SJSA1 (cell line): ENCODE measurements around the gene PTPRG. TPM values are rescaled to one million over a fixed set of nuclear protein-coding genes. Genes with fewer than 3 reads are reported as not detected.

ENCODE experiments used
- DNase-seq, 2 experiments: peaks; one replicate each; pipeline ENCODE4 v3.0.0-alpha.2; 2015 to 2020; ENCODE audit warnings: low spot score in 2 of 2, low read depth in 1 of 2
- H3K27ac ChIP-seq: fragments of 250-450 bp; sonication (Bioruptor Pico); 2 replicates; pipeline ENCODE4 v1.5.1; 2020; ENCODE audit warnings: mild to moderate bottlenecking, moderate library complexity
- H3K27me3 ChIP-seq: fragments of 250-450 bp; sonication (Bioruptor Pico); replicated peaks from 2 replicates; pipeline ENCODE4 v1.5.1; 2020; ENCODE audit warnings: mild to moderate bottlenecking, moderate library complexity
- H3K36me3 ChIP-seq: fragments of 250-450 bp; sonication (Bioruptor Pico); 2 replicates; pipeline ENCODE4 v1.5.1; 2020; ENCODE audit warnings: mild to moderate bottlenecking
- H3K4me1 ChIP-seq: fragments of 250-450 bp; sonication (Bioruptor Pico); replicated peaks from 2 replicates; pipeline ENCODE4 v1.6.1; 2021; ENCODE audit warnings: mild to moderate bottlenecking
- H3K4me3 ChIP-seq: fragments of 250-450 bp; sonication (Bioruptor Pico); 2 replicates; pipeline ENCODE4 v1.5.1; 2020; ENCODE audit warnings: mild to moderate bottlenecking
- H3K9me3 ChIP-seq: fragments of 250-450 bp; sonication (Bioruptor Pico); replicated peaks from 2 replicates; pipeline ENCODE4 v1.5.1; 2020; ENCODE audit warnings: mild to moderate bottlenecking
- total RNA-seq: library from RNA; depleted of rRNA; stranded (reverse); fragments of >200 nt; shearing (Covaris generic); gene quantifications from 2 replicates; pipeline ENCODE4 v1.2.3, GENCODE V29; 2014

Gene PTPRG
- total RNA-seq, 1 experiment from 2014 or later: 18.5 TPM

GRCh38 chr3:61583890-61584875, 22.8 kb downstream of the PTPRG start:
- H3K4me3 ChIP-seq: no peak overlapping the region
- H3K36me3 ChIP-seq: no peaks in the 10 kb centered on the region; the same call in 1 of the 2 replicates
- H3K9me3 ChIP-seq: no peaks in the 10 kb centered on the region
- no peak for DNase-seq
- no peak overlapping the region for H3K27ac ChIP-seq
- no peaks in the 10 kb centered on the region for H3K4me1 ChIP-seq
- H3K27me3 ChIP-seq: no peaks in the 10 kb centered on the region

GRCh38 chr3:61589856-61590255, 28.5 kb downstream of the PTPRG start:
- peak in 1 of 2 experiments; percentile 40 for DNase-seq

DNA sequence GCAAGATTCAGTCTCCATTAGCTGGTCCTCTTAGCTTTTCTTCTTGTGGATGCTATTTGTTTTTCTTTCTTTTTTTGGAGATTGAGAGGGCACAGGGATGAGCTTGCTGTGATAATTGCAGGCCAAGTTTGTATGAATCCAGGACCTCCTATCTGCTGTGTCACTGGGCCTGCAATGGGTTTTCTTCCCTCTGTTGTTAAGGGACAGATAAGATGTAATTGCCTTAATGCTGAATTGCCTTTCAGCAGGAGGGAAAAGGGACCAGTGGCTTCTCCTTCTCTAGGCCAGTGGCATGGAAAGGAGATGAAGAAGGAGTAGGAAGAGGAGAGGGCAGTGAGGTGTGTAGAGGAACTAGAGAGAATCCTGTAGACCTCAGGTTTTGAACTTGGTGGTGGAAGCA, 29.9 kb downstream of the PTPRG start:
- Histone ChIP-seq H3K27ac (no peak overlapping the region), H3K27me3 (no peaks in the 10 kb centered on the region), H3K36me3 (no peaks in the 10 kb centered on the region; the same call in 1 of the 2 replicates), H3K4me3 (no peak overlapping the region), H3K9me3 (no peaks in the 10 kb centered on the region; the same call in 1 of the 2 replicates), H3K4me1 (peaks cover 4% of the 10 kb centered on the region; the same call in 1 of the 2 replicates)
- no peak for DNase-seq

More at GRCh38 chr3:61589856-61590255, 28.5 kb downstream of the PTPRG start:
- H3K27ac ChIP-seq: no peak overlapping the region
- H3K4me1 ChIP-seq: peaks cover 4% of the 10 kb centered on the region; the same call in 1 of the 2 replicates
- no peaks in the 10 kb centered on the region; the same call in 1 of the 2 replicates for H3K36me3 ChIP-seq
- H3K27me3 ChIP-seq: no peaks in the 10 kb centered on the region
- no peaks in the 10 kb centered on the region; the same call in 1 of the 2 replicates for H3K9me3 ChIP-seq
- H3K4me3 ChIP-seq: no peak overlapping the region

- Histone ChIP-seq H3K4me1 (peaks cover 4% of the 10 kb centered on the region; the same call in 1 of the 2 replicates), H3K36me3 (no peaks in the 10 kb centered on the region; the same call in 1 of the 2 replicates), H3K27ac (no peak overlapping the region), H3K9me3 (no peaks in the 10 kb centered on the region; the same call in 1 of the 2 replicates), H3K27me3 (no peaks in the 10 kb centered on the region), H3K4me3 (no peak overlapping the region)
- no peak for DNase-seq
Measured at GRCh38 chr3:61593446-61594029, 32.2 kb downstream of the PTPRG start.

DNA sequence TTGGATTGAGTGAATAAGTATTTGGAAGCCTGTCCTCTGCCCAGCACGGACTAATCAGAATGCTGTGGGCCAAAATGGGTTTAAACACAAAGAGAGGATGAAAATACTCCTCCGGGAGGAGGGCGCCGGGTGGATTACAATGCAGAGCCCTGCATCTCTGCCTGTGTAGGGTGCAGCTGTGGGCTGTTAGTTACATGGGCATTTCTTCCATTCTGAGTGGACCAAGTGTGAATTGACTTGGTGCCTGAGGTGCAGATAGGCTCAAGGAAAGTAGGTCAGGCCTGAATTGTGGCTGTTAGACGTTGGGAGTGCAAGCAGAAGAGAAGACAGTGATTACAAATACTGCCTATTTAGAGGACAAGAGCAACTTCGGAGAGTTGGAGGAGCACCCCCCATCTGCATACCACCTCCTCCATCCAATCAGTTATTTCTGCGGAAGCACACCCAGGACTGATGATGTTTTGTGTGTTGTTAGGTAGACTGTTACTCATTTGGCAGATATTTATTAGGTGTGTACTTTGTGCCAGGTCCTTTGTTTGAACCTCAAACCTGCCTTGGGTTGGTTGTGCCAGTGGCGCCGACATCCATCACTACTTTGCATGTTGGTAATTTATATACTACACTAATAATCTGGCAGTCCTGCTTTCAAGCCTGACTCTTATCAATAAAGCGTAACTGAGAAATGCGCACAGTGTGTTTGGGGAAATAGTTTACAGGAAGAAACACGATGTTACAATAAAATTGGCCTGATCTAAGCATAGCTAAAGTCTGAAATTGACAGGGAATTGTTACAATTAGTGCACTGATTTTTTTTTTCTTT, 33.0 kb downstream of the PTPRG start:
- Histone ChIP-seq H3K4me1 (peaks cover 4% of the 10 kb centered on the region; the same call in 1 of the 2 replicates), H3K27ac (no peak overlapping the region), H3K27me3 (no peaks in the 10 kb centered on the region), H3K36me3 (no peaks in the 10 kb centered on the region), H3K4me3 (no peak overlapping the region), H3K9me3 (no peaks in the 10 kb centered on the region; the same call in 1 of the 2 replicates)
- no peak for DNase-seq

- no peaks in the 10 kb centered on the region for H3K9me3 ChIP-seq
- peak in 1 of 2 experiments; percentile 3 for DNase-seq
- no peaks in the 10 kb centered on the region for H3K36me3 ChIP-seq
- H3K4me3 ChIP-seq: no peak overlapping the region
- H3K27ac ChIP-seq: no peak overlapping the region
- H3K27me3 ChIP-seq: no peaks in the 10 kb centered on the region
- no peaks in the 10 kb centered on the region; the same call in 1 of the 2 replicates for H3K4me1 ChIP-seq
Measured at GRCh38 chr3:61594964-61595285, 33.6 kb downstream of the PTPRG start.

GRCh38 chr3:61595288-61595687, 33.9 kb downstream of the PTPRG start:
- Histone ChIP-seq H3K9me3 (no peaks in the 10 kb centered on the region), H3K4me3 (no peak overlapping the region), H3K36me3 (no peaks in the 10 kb centered on the region), H3K27ac (no peak overlapping the region), H3K27me3 (no peaks in the 10 kb centered on the region), H3K4me1 (no peaks in the 10 kb centered on the region; the same call in 1 of the 2 replicates)
- no peak for DNase-seq

- no peaks in the 10 kb centered on the region; the same call in 1 of the 2 replicates for H3K4me1 ChIP-seq
- no peaks in the 10 kb centered on the region for H3K36me3 ChIP-seq
- no peak overlapping the region for H3K27ac ChIP-seq
- no peaks in the 10 kb centered on the region for H3K9me3 ChIP-seq
- no peak overlapping the region for H3K4me3 ChIP-seq
- H3K27me3 ChIP-seq: no peaks in the 10 kb centered on the region
- DNase-seq: no peak
Measured at GRCh38 chr3:61595826-61596225, 34.5 kb downstream of the PTPRG start.

DNA sequence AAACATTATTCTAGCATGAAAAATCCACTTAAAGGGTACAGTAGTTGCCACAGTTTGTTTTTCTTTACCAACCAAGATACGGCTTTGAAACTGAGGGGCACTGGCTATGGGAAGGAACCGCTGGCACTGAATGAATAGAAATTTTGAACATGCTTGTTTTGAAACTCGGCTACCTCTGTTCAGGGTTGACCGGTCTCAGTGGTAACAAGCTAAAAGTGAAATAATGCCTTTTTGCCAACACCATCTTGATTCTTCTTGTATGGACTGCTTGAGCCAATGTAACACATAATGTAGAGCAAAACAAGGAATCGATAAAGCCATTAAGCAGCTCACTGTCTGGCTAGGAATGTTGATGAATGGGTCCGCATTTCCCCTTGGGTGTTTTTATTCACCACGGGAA, 36.5 kb downstream of the PTPRG start:
- Histone ChIP-seq H3K4me1 (no peaks in the 10 kb centered on the region; the same call in 1 of the 2 replicates), H3K27me3 (no peaks in the 10 kb centered on the region), H3K4me3 (no peak overlapping the region), H3K36me3 (no peaks in the 10 kb centered on the region), H3K9me3 (no peaks in the 10 kb centered on the region), H3K27ac (no peak overlapping the region)
- DNase-seq: no peak

GRCh38 chr3:61600195-61600594, 38.8 kb downstream of the PTPRG start:
- Histone ChIP-seq H3K4me3 (no peak overlapping the region), H3K4me1 (no peaks in the 10 kb centered on the region; the same call in 1 of the 2 replicates), H3K9me3 (no peaks in the 10 kb centered on the region), H3K36me3 (no peaks in the 10 kb centered on the region), H3K27me3 (no peaks in the 10 kb centered on the region), H3K27ac (no peak overlapping the region)
- no peak for DNase-seq

DNA sequence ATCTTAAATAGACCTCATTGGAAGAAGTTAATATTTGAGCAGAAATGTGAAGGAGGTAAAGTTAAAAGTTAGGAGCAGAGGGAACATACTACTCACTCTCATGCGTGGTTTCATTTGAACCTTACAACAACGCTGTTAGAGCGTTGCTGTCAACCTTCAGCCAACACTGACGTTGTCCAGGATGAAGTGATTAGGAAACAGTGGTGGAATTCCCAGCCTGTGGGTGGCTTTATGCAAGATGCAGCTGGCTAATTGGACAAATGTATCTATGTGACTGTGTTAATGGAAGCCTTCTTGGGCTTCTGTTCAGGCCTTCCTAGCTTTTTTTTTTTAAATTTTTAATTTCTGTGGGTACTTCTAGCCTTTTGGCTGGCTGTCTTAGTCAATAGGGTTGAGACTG, 40.5 kb downstream of the PTPRG start:
- no peaks in the 10 kb centered on the region for H3K36me3 ChIP-seq
- DNase-seq: no peak
- H3K4me3 ChIP-seq: no peak overlapping the region
- H3K27me3 ChIP-seq: no peaks in the 10 kb centered on the region
- no peak overlapping the region for H3K27ac ChIP-seq
- H3K9me3 ChIP-seq: no peaks in the 10 kb centered on the region
- no peaks in the 10 kb centered on the region for H3K4me1 ChIP-seq

GRCh38 chr3:61602466-61602865, 41.1 kb downstream of the PTPRG start:
- H3K27me3 ChIP-seq: no peaks in the 10 kb centered on the region
- no peak overlapping the region for H3K27ac ChIP-seq
- H3K9me3 ChIP-seq: no peaks in the 10 kb centered on the region
- no peak for DNase-seq
- H3K36me3 ChIP-seq: no peaks in the 10 kb centered on the region
- no peak overlapping the region for H3K4me3 ChIP-seq
- H3K4me1 ChIP-seq: no peaks in the 10 kb centered on the region

- no peak for DNase-seq
Measured at GRCh38 chr3:61605589-61606175, 44.3 kb downstream of the PTPRG start.

More at GRCh38 chr3:61605589-61606175, 44.3 kb downstream of the PTPRG start:
- no peak overlapping the region for H3K27ac ChIP-seq
- no peaks in the 10 kb centered on the region for H3K27me3 ChIP-seq
- H3K9me3 ChIP-seq: no peaks in the 10 kb centered on the region
- no peak overlapping the region for H3K4me3 ChIP-seq
- no peaks in the 10 kb centered on the region for H3K4me1 ChIP-seq
- H3K36me3 ChIP-seq: no peaks in the 10 kb centered on the region
